Hepatocyte (in vitro differentiated cells): ENCODE measurements around the gene ENG. TPM values are rescaled to one million over a fixed set of nuclear protein-coding genes. Genes with fewer than 3 reads are reported as not detected.

Source experiments
- DNase-seq: peaks from one replicate; pipeline ENCODE4 v3.0.0-alpha.2; 2016; ENCODE audit warnings: low spot score
- H2AFZ ChIP-seq: fragments of 200-600 bp; sonication (generic); 2 replicates; pipeline ENCODE4 v1.6.0; 2016; ENCODE audit warnings: antibody characterized with exemption, mild to moderate bottlenecking
- H3K27ac ChIP-seq: fragments of 200-600 bp; sonication (generic); 2 replicates; pipeline ENCODE4 v1.5.1; 2016; ENCODE audit warnings: mild to moderate bottlenecking
- H3K27me3 ChIP-seq: fragments of 200-600 bp; sonication (generic); 2 replicates; pipeline ENCODE4 v1.6.1; 2016
- H3K36me3 ChIP-seq: fragments of 200-600 bp; sonication (generic); replicated peaks from 2 replicates; pipeline ENCODE4 v1.5.1; 2016; ENCODE audit warnings: low read depth; ENCODE audit not compliant: insufficient read depth
- H3K4me1 ChIP-seq: fragments of 200-600 bp; sonication (generic); 2 replicates; pipeline ENCODE4 v1.5.1; 2016; ENCODE audit warnings: mild to moderate bottlenecking, moderate library complexity; ENCODE audit not compliant: insufficient read depth
- H3K4me2 ChIP-seq: fragments of 200-600 bp; sonication (generic); 2 replicates; pipeline ENCODE4 v1.6.0; 2016
- H3K4me3 ChIP-seq: fragments of 200-600 bp; sonication (generic); 2 replicates; pipeline ENCODE4 v1.5.1; 2016; ENCODE audit warnings: mild to moderate bottlenecking
- H3K79me2 ChIP-seq: fragments of 200-600 bp; sonication (generic); 2 replicates; pipeline ENCODE4 v1.6.0; 2017; ENCODE audit warnings: mild to moderate bottlenecking
- H3K9me2 ChIP-seq: fragments of 200-600 bp; sonication (generic); replicated peaks from 2 replicates; pipeline ENCODE4 v1.6.0; 2017; ENCODE audit warnings: mild to moderate bottlenecking; ENCODE audit not compliant: insufficient read depth
- H3K9me3 ChIP-seq: fragments of 200-600 bp; sonication (generic); 2 replicates; pipeline ENCODE4 v1.5.1; 2016; ENCODE audit warnings: low read depth, mild to moderate bottlenecking
- H4K20me1 ChIP-seq: fragments of 200-600 bp; sonication (generic); 2 replicates; pipeline ENCODE4 v1.6.0; 2016; ENCODE audit warnings: mild to moderate bottlenecking; ENCODE audit not compliant: insufficient read depth, poor library complexity, severe bottlenecking
- CTCF ChIP-seq: fragments of 200-600 bp; sonication (generic); IDR thresholded peaks from 2 replicates; pipeline ENCODE4 v1.5.1; 2016; ENCODE audit warnings: antibody characterized with exemption, mild to moderate bottlenecking; ENCODE audit not compliant: poor library complexity
- EZH2 ChIP-seq: fragments of 200-600 bp; sonication (generic); IDR thresholded peaks from 2 replicates; pipeline ENCODE4 v1.6.1; 2016; ENCODE audit warnings: antibody characterized with exemption, mild to moderate bottlenecking, borderline replicate concordance
- EZH2phosphoT487 ChIP-seq: fragments of 200-600 bp; sonication (generic); IDR thresholded peaks from one replicate; pipeline ENCODE4 v1.6.1; 2018; ENCODE audit warnings: antibody characterized with exemption, mild to moderate bottlenecking, low read depth, moderate library complexity; ENCODE audit not compliant: unreplicated experiment, severe bottlenecking
- WGBS: methylation state at CpG from one replicate; pipeline ENCODE4 v1.1.6; 2016; ENCODE audit warnings: low lambda C conversion rate; ENCODE audit errors: missing lambda C conversion rate; 5-methylcytosine and 5-hydroxymethylcytosine counted together
- polyA plus RNA-seq: library from polyadenylated mRNA; unstranded; fragments of >200 nt; fragmentation: Nextera tagmentation; extraction: Ambion mirVana; gene quantifications from 2 replicates; pipeline ENCODE4 v1.2.1, GENCODE V29; 2016
- total RNA-seq: library from RNA; depleted of rRNA; stranded (reverse); fragments of >200 nt; gene quantifications from 2 replicates; pipeline ENCODE4 v1.2.3, GENCODE V29; 2014

Gene ENG
- total and polyA plus RNA-seq, 2 experiments from 2014 or later, result 6.8 to 21.2 TPM

GRCh38 chr9:127874301-127875221 is 20.1 kb upstream of the ENG start:
- Histone ChIP-seq H3K4me2 (no peak overlapping the region), H3K27ac (no peak overlapping the region), H2AFZ (no peak overlapping the region), H3K9me3 (no peaks in the 10 kb centered on the region), H4K20me1 (no peaks in the 10 kb centered on the region), H3K4me3 (no peak overlapping the region), H3K9me2 (no peaks in the 10 kb centered on the region), H3K27me3 (no peaks in the 10 kb centered on the region), H3K36me3 (no peaks in the 10 kb centered on the region), H3K79me2 (peaks cover 8% of the 10 kb centered on the region), H3K4me1 (peaks cover 30% of the 10 kb centered on the region)
- 91% methylated on average over 19 of the region's 19 CpGs for WGBS
- no peak for DNase-seq
- TF ChIP-seq EZH2phosphoT487, result no peak
- no peak for TF ChIP-seq EZH2
- no peak for TF ChIP-seq CTCF

DNA sequence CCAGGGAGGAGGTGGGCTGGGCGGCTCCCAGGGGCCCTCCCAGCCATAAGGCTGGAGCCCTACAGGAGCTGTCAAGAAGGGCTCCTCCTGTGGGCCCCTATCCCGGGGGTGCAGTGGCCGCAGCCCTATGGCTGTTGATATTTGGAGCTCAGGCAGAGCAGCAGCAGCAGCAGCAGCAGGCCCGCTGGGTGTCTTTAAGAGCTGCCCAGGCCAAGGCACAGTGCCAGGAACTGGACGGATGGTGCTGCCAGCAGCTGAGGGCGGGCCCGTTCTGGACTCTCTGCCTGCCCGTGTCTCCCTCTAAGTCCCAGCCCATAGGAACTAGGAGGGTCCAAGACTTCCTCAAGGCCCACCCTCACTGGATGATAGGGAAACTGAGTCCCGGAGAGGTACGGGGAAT is 19.4 kb upstream of the ENG start:
- Histone ChIP-seq H2AFZ (no peak overlapping the region), H3K27ac (no peak overlapping the region), H3K36me3 (no peaks in the 10 kb centered on the region), H3K4me3 (no peak overlapping the region), H3K9me2 (no peaks in the 10 kb centered on the region), H3K4me1 (peaks cover 30% of the 10 kb centered on the region), H3K79me2 (peaks cover 8% of the 10 kb centered on the region), H3K4me2 (no peak overlapping the region), H4K20me1 (no peaks in the 10 kb centered on the region), H3K9me3 (no peaks in the 10 kb centered on the region), H3K27me3 (no peaks in the 10 kb centered on the region)
- WGBS, result 75% methylated on average over 10 of the region's 10 CpGs
- TF ChIP-seq CTCF (no peak), EZH2 (no peak), EZH2phosphoT487 (no peak)
- DNase-seq, result no peak

DNA sequence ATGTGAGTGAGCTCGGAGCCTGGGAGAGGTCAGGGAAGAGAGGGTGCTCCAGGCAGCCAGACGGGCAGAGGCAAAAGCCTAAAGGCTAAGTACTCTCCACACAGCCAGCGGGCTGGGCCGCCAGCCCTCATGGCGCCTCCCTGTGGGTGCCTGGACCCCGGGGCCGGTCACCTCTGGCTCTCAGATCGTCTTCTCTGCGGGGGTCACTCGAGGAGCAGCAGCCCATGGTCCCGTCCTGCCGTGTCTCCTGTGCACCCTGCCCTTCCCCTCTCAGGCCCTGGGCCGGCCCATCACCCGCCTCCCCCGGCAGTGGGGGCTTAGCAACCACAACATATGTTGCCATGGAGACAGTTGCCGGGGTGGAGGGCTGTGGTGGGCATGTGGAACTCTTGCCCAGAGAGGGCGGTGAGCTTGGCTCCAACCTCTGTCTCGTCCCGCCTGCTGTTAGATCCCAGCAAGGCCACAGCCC is 18.8 kb upstream of the ENG start:
- no peak overlapping the region for H3K27ac ChIP-seq
- H3K4me2 ChIP-seq, result no peak overlapping the region
- H2AFZ ChIP-seq, result no peak overlapping the region
- peaks cover 8% of the 10 kb centered on the region for H3K79me2 ChIP-seq
- no peak for DNase-seq
- H3K9me2 ChIP-seq, result no peaks in the 10 kb centered on the region
- TF ChIP-seq CTCF, result no peak
- no peak for TF ChIP-seq EZH2phosphoT487
- TF ChIP-seq EZH2, result no peak
- no peaks in the 10 kb centered on the region for H3K27me3 ChIP-seq
- peaks cover 29% of the 10 kb centered on the region for H3K4me1 ChIP-seq
- 86% methylated on average over 14 of the region's 19 CpGs for WGBS
- no peaks in the 10 kb centered on the region for H3K9me3 ChIP-seq
- H4K20me1 ChIP-seq, result no peaks in the 10 kb centered on the region
- H3K36me3 ChIP-seq, result no peaks in the 10 kb centered on the region
- no peak overlapping the region for H3K4me3 ChIP-seq
